ENCODE results near the gene CSNK2A1.

GRCh38 chr20:558117-558516 lies 14.5 kb upstream of the CSNK2A1 start:
- TF ChIP-seq CTCF (IDR thresholded peaks at IDR 0.05): no peak
- no peak for TF ChIP-seq POLR2A (IDR thresholded peaks at IDR 0.05)

Measured in body of pancreas (tissue), 4 donors.